Ovary (tissue), 9 donors: ENCODE data around the gene ZNF585A. TPM values are rescaled to one million over a fixed set of nuclear protein-coding genes. Genes with fewer than 3 reads are reported as not detected.
"Not testable (repeated sequence)": the region's sequence is repeated elsewhere in the genome, so short reads cannot be mapped to it uniquely, and the experiment has no call there.

Experiments
- DNase-seq, 5 donors: peaks; one replicate each; pipeline ENCODE4 v3.0.0-alpha.2; 2019 to 2020
- H3K27ac ChIP-seq, 2 donors: fragments of 200-600 bp; one replicate each; pipeline versions ENCODE4 v1.5.1 to v1.8.0; 2019 to 2022
- H3K27me3 ChIP-seq: fragments of 200-600 bp; one replicate; pipeline ENCODE4 v1.8.0; 2022
- H3K36me3 ChIP-seq: fragments of 200-600 bp; sonication (generic); one replicate; pipeline ENCODE4 v1.5.1; 2019
- H3K4me1 ChIP-seq: one replicate; pipeline ENCODE4 v1.8.1; 2013; ENCODE audit warnings: mild to moderate bottlenecking, moderate library complexity; ENCODE audit not compliant: insufficient read depth
- H3K4me3 ChIP-seq: fragments of 200-600 bp; sonication (generic); one replicate; pipeline ENCODE4 v1.5.1; 2017
- H3K9me3 ChIP-seq, 2 donors: fragments of 200-600 bp in 1 of 2; sonication (generic) in 1 of 2; one replicate each; pipeline versions ENCODE4 v1.5.1 to v1.8.1; 2013 to 2019; ENCODE audit warnings: mild to moderate bottlenecking in 1 of 2, moderate library complexity in 1 of 2
- EP300 ChIP-seq: sonication (generic); formaldehyde crosslinking; IDR thresholded peaks from one replicate; pipeline ENCODE4 v1.6.1; 2017; ENCODE audit warnings: antibody characterized with exemption
- POLR2A ChIP-seq: fragments of 450-650 bp; IDR thresholded peaks from one replicate; pipeline ENCODE4 v1.6.1; 2017; ENCODE audit warnings: antibody characterized with exemption, mild to moderate bottlenecking, moderate library complexity
- WGBS, 3 donors: extraction: QIAGEN DNeasy Blood & Tissue Kit in 1 of 3; methylation state at CpG; one replicate each; pipeline versions ENCODE4 v1.1.5 to v1.1.7; 2013 to 2017; 5-methylcytosine and 5-hydroxymethylcytosine counted together
- intact Hi-C, 4 donors: fragments of 100-400 bp; cut with DNase I; formaldehyde crosslinking; loops; one replicate each; pipeline versions ENCODE4 v1.11.0 to v1.15.1; 2022 to 2023
- polyA plus RNA-seq, 2 donors: library from polyadenylated mRNA; stranded (reverse); fragments of 200-250 nt in 1 of 2; fragments of 350-450 nt in 1 of 2; fragmentation: Illumina TruSeq in 1 of 2; extraction: RNeasy Lipid Tissue Mini Kit (QIAGEN cat#74804) in 1 of 2; gene quantifications; one replicate each; pipeline ENCODE4 v1.2.3, GENCODE V29; 2013 to 2014
- total RNA-seq, 7 donors: library from RNA; depleted of rRNA in 2 of 7; stranded (reverse); fragments of >200 nt in 2 of 7; fragmentation: NEBNext Ultra II Directional in 3 of 7; extraction: Animal tissue kit (Norgen Biotek cat#: 25700) in 3 of 7; gene quantifications; one replicate each; pipeline versions ENCODE4 v1.1.0 to v1.2.4, GENCODE V29; 2016 to 2023
- TF ChIP-seq, protein P1 (sequence below), 3 donors: fragments of 450-650 bp in 2 of 3; fragments of 200-600 bp in 1 of 3; IDR thresholded peaks; one replicate each; pipeline versions ENCODE4 v1.5.1 to v1.8.0; 2016 to 2022; ENCODE audit warnings: antibody characterized with exemption in 3 of 3, mild to moderate bottlenecking in 1 of 3
- donor health status: DM: no; HTN: no; CAD: no; lungs with moderate emphysema.
- donor health status: DM: no; HTN: no; CAD: no.
- donor health status: Bipolar disorder and iron deficiency.
- donor health status: DM: yes; HTN: yes; CAD: no.
- donor health status: DM: no; HTN: no; CAD: no.
- donor health status: DM: yes; HTN: yes; CAD: no.

ZNF585A gene
- total and polyA plus RNA-seq, 9 donors, result 8.3 to 17.2 (median 12.6) TPM

DNA sequence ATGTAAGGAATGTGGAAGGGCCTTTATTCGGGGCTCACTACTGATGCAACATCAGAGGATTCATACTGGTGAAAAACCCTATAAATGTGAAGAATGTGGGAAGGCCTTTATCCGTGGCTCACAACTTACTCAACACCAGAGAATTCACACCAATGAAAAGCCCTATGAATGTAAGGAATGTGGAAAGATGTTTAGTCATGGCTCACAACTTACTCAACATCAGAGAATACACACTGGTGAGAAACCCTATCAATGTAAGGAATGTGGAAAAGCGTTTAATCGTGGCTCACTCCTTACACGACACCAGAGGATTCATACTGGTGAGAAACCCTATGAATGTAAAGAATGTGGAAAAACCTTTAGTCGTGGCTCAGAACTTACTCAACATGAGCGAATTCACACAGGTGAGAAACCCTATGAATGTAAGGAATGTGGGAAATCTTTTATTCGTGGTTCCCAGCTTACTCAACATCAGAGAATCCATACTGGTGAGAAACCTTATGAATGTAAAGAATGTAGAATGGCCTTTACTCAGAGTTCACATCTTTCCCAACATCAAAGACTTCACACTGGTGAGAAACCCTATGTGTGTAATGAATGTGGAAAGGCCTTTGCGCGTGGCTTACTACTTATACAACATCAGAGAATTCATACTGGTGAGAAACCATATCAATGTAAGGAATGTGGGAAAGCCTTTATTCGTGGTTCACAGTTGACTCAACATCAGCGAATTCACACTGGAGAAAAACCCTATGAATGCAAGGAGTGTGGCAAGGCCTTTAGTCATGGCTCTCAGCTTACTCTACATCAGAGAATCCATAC lies 44.3 kb downstream of the ZNF585A start:
- TF ChIP-seq, protein P1, sequence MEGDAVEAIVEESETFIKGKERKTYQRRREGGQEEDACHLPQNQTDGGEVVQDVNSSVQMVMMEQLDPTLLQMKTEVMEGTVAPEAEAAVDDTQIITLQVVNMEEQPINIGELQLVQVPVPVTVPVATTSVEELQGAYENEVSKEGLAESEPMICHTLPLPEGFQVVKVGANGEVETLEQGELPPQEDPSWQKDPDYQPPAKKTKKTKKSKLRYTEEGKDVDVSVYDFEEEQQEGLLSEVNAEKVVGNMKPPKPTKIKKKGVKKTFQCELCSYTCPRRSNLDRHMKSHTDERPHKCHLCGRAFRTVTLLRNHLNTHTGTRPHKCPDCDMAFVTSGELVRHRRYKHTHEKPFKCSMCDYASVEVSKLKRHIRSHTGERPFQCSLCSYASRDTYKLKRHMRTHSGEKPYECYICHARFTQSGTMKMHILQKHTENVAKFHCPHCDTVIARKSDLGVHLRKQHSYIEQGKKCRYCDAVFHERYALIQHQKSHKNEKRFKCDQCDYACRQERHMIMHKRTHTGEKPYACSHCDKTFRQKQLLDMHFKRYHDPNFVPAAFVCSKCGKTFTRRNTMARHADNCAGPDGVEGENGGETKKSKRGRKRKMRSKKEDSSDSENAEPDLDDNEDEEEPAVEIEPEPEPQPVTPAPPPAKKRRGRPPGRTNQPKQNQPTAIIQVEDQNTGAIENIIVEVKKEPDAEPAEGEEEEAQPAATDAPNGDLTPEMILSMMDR (IDR thresholded peaks at IDR 0.05), result no peak
- TF ChIP-seq POLR2A, result no peak
- no peak for TF ChIP-seq EP300
- Histone ChIP-seq H3K4me1 (no peaks in the 10 kb centered on the region), H3K9me3 (peaks cover 34 to 62% of the 10 kb centered on the region in 2 donors), H3K36me3 (peaks cover 10% of the 10 kb centered on the region), H3K27me3 (no peaks in the 10 kb centered on the region), H3K4me3 (no peak overlapping the region), H3K27ac (no peak overlapping the region)
- no peak for DNase-seq
- WGBS, 3 donors, result 97 to 98% (median 98%) methylated on average over 12 of the region's 12 CpGs
- intact Hi-C loops, result no loop called here

DNA sequence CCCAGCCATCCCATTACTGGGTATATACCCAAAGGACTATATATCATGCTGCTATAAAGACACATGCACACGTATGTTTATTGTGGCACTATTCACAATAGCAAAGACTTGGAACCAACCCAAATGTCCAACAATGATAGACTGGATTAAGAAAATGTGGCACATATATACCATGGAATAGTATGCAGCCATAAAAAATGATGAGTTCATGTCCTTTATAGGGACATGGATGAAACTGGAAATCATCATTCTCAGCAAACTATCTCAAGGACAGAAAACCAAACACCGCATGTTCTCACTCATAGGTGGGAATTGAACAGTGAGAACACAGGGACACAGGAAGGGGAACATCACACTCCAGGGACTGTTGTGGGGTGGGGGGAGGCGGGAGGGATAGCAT lies 50.4 kb downstream of the ZNF585A start:
- intact Hi-C loops, H3K4me3 ChIP-seq, H3K36me3 ChIP-seq, DNase-seq, H3K27me3 ChIP-seq, H3K27ac ChIP-seq, H3K4me1 ChIP-seq: not testable (repeated sequence)
- H3K9me3 ChIP-seq, result peaks cover 6 to 26% of the 10 kb centered on the region in 2 donors
- WGBS, 3 donors, result 89 to 98% (median 98%) methylated on average over 2 to 3 of the region's 3 CpGs

DNA sequence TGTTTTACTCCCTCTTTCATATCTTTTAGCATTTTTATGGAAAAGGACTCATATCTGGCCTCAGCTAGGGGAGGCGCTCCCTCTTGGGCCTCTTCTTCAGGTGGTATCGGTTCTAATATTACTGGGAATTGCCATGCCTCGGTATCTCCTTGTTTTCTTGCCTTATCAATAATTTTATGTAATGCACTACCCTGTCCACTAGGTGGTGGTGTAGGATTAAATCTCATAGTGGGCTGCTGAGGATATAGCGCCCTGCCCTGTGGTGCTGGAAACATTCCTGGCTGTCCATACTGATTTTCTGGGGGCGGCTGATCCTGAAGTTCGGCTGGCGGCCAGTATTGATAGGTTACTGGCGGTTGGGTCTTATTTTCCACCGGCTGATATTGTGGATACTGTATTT lies 58.5 kb downstream of the ZNF585A start:
- TF ChIP-seq EP300 (no peak), POLR2A (no peak)
- TF ChIP-seq, protein P1 (IDR thresholded peaks at IDR 0.05), result no peak
- Histone ChIP-seq H3K27me3 (no peaks in the 10 kb centered on the region), H3K36me3 (peaks cover 4% of the 10 kb centered on the region), H3K4me3 (no peak overlapping the region), H3K9me3 (peaks cover 23 to 68% of the 10 kb centered on the region in 2 donors), H3K4me1 (no peaks in the 10 kb centered on the region), H3K27ac (no peak overlapping the region)
- intact Hi-C loops, result no loop called here
- no peak for DNase-seq
- WGBS, 3 donors, result 93 to 96% (median 96%) methylated on average over 9 of the region's 9 CpGs

DNA sequence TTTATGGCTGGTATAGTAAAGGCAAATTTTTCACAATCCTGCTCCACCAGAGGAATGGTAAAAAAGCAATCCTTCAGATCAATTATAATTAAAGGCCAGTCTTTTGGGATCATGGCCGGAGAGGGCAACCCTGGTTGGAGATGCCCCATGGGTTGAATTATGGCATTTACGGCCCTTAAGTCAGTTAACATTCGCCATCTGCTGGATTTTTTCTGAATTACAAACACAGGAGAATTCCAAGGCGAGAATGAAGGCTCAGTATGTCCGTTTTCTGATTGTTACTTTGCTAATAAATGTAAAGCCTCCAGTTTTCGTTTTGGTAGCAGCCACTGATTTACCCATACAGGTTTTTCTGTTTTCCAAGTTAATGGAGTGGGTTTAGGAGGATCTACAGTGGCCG lies 60.7 kb downstream of the ZNF585A start:
- H3K27ac ChIP-seq, H3K27me3 ChIP-seq, intact Hi-C loops, H3K4me3 ChIP-seq, H3K4me1 ChIP-seq, DNase-seq, H3K36me3 ChIP-seq: not testable (repeated sequence)
- 81 to 82% (median 82%) methylated on average over 7 of the region's 7 CpGs for WGBS, 3 donors
- H3K9me3 ChIP-seq, result peaks cover 22 to 83% of the 10 kb centered on the region in 2 donors

DNA sequence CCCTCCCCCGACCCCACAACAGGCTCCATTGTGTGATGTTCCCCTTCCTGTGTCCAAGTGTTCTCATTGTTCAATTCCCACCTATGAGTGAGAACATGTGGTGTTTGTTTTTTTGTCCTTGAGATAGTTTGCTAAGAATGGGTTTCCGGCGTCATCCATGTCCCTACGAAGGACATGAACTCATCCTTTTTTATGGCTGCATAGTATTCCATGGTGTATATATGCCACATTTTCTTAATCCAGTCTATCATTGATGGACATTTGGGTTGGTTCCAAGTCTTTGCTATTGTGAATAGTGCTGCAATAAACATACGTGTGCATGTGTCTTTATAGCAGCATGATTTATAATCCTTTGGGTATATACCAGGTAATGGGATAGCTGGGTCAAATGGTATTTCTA lies 68.4 kb downstream of the ZNF585A start:
- H3K27ac ChIP-seq, DNase-seq: not testable (repeated sequence)

DNA sequence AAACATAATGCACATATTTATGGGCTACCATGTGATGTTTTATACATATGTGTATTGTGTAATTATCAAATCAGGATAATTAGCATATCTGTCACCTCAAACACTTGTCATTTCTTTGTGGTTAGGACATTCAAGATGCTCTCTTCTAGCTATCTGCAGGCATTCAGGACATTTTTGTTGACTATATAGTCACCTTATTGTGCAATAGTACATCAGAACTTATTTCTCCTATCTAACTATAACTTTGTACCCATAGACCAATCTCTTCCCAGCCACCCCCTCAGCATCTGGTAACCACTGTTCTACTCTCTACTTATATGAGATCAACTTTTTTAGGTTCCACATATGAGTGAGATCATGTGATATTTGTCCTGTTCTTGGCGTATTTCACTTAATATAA lies 73.9 kb downstream of the ZNF585A start:
- intact Hi-C loops, result no loop called here

More for the DNA sequence above, 68.4 kb downstream of the ZNF585A start:
- H3K4me1 ChIP-seq, H3K27me3 ChIP-seq, intact Hi-C loops, H3K4me3 ChIP-seq, H3K36me3 ChIP-seq: not testable (repeated sequence)
- 93 to 99% (median 95%) methylated on average over 5 of the region's 5 CpGs for WGBS, 3 donors
- peaks cover 0 to 63% of the 10 kb centered on the region in 2 donors for H3K9me3 ChIP-seq

More for the DNA sequence above, 73.9 kb downstream of the ZNF585A start:
- TF ChIP-seq, protein P1 (IDR thresholded peaks at IDR 0.05), result no peak
- no peak for TF ChIP-seq EP300
- TF ChIP-seq POLR2A, result no peak
- Histone ChIP-seq H3K36me3 (no peaks in the 10 kb centered on the region), H3K9me3 (peaks cover 6 to 48% of the 10 kb centered on the region in 2 donors), H3K27ac (no peak overlapping the region), H3K27me3 (no peaks in the 10 kb centered on the region), H3K4me3 (no peak overlapping the region), H3K4me1 (no peaks in the 10 kb centered on the region)
- WGBS, 3 donors, result 100% methylated on average over 1 of the region's 1 CpG
- DNase-seq, result no peak
